ENCODE measurements around the gene THSD7B.

- no peak for TF ChIP-seq EZH2 (IDR thresholded peaks at IDR 0.05)
- no peak for TF ChIP-seq POLR2AphosphoS5 (IDR thresholded peaks at IDR 0.05; ENCODE audit: borderline replicate concordance, low read depth, low read length)
These were observed 150.8 kb downstream of the THSD7B start for GRCh38 chr2:136916131-136916530.
